Stimulated activated naive B cell treated with anti-CD40 and anti-IgM and Interleukin-4, amounts not matched to agents 10 μg/mL and 1 μg/mL and 100 μg/mL, for 72 hours (primary cell): ENCODE data around the gene IVD.

Experiments used
- ATAC-seq, 2 donors: fragments of 150-1000 bp; cut with Tn5 transposase; replicated peaks; 2 replicates each; pipeline ENCODE4 v1.10.0; 2021; ENCODE audit warnings: moderate library complexity in 1 of 2
- DNase-seq: peaks from one replicate; pipeline ENCODE4 v3.0.0; 2021
- H3K27ac Mint-ChIP-seq: one replicate; pipeline ENCODE4 v1.8.0; 2022; ENCODE audit warnings: mild to moderate bottlenecking, mixed read lengths
- H3K27me3 Mint-ChIP-seq, 2 donors: one replicate each; pipeline ENCODE4 v1.8.0; 2022; ENCODE audit warnings: mixed read lengths in 2 of 2
- H3K36me3 Mint-ChIP-seq, 2 donors: one replicate each; pipeline ENCODE4 v1.8.0; 2022; ENCODE audit warnings: mixed read lengths in 2 of 2, mild to moderate bottlenecking in 1 of 2
- H3K4me1 Mint-ChIP-seq, 2 donors: one replicate each; pipeline ENCODE4 v1.8.0; 2022; ENCODE audit warnings: mixed read lengths in 2 of 2, mild to moderate bottlenecking in 1 of 2
- H3K4me3 Mint-ChIP-seq, 2 donors: one replicate each; pipeline ENCODE4 v1.8.0; 2022; ENCODE audit warnings: mild to moderate bottlenecking in 2 of 2, mixed read lengths in 2 of 2, moderate library complexity in 1 of 2
- H3K9me3 Mint-ChIP-seq, 2 donors: one replicate each; pipeline ENCODE4 v1.8.0; 2022; ENCODE audit warnings: mixed read lengths in 2 of 2, mild to moderate bottlenecking in 1 of 2

IVD gene

DNA sequence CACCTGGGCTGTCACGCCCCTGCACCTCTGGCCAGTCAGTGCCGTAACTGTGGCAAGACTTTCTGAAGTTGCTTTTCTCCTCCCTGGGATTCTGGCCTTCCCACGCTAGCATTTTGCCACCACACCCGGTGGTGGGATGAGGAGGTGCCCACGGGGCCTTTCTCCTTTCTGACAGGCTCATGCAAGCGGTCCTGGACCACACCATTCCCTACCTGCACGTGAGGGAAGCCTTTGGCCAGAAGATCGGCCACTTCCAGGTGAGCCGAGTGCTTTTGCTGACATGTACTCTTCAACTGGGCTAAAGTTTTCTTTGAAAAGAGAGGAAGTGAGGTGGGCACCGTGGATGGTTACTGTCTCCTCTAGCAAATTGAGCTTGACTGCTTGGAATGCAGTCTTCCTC lies 9.6 kb downstream of the IVD start:
- no peak overlapping the region for H3K27ac Mint-ChIP-seq
- H3K4me3 Mint-ChIP-seq, result no peak overlapping the region
- no peaks in the 10 kb centered on the region for H3K27me3 Mint-ChIP-seq
- H3K36me3 Mint-ChIP-seq, result peaks cover 37 to 61% of the 10 kb centered on the region in 2 donors
- no peak for ATAC-seq
- H3K4me1 Mint-ChIP-seq, result peaks cover 3 to 5% of the 10 kb centered on the region in 2 donors
- no peak for DNase-seq
- no peaks in the 10 kb centered on the region for H3K9me3 Mint-ChIP-seq

GRCh38 chr15:40416056-40416455 lies 10.5 kb downstream of the IVD start:
- H3K27ac Mint-ChIP-seq, result no peak overlapping the region
- ATAC-seq (no peak), DNase-seq (no peak)
- peaks cover 30 to 53% of the 10 kb centered on the region in 2 donors for H3K36me3 Mint-ChIP-seq
- H3K4me1 Mint-ChIP-seq, result peaks cover 0 to under 1% of the 10 kb centered on the region in 2 donors
- no peak overlapping the region for H3K4me3 Mint-ChIP-seq
- H3K9me3 Mint-ChIP-seq, result no peaks in the 10 kb centered on the region
- no peaks in the 10 kb centered on the region for H3K27me3 Mint-ChIP-seq

DNA sequence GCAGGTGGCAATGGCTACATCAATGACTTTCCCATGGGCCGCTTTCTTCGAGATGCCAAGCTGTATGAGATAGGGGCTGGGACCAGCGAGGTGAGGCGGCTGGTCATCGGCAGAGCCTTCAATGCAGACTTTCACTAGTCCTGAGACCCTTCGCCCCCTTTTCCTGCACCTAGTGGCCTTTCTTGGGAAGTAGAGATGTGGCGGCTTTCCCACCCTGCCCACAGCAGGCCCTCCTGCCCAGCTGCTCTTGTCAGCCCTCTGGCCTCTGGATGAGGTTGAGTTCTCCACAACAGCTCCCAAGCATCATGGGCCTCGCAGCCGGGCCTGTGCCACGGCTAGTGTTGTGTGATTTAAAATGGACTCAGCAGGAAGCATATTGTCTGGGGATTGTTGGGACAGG lies 12.5 kb downstream of the IVD start:
- H3K4me3 Mint-ChIP-seq, result no peak overlapping the region
- H3K9me3 Mint-ChIP-seq, result no peaks in the 10 kb centered on the region
- DNase-seq, result no peak
- ATAC-seq, result no peak
- H3K36me3 Mint-ChIP-seq, result peaks cover 16 to 35% of the 10 kb centered on the region in 2 donors
- no peaks in the 10 kb centered on the region for H3K4me1 Mint-ChIP-seq
- no peaks in the 10 kb centered on the region for H3K27me3 Mint-ChIP-seq
- H3K27ac Mint-ChIP-seq, result no peak overlapping the region

GRCh38 chr15:40420071-40420713 lies 14.6 kb downstream of the IVD start:
- H3K27ac Mint-ChIP-seq, result no peak overlapping the region

DNA sequence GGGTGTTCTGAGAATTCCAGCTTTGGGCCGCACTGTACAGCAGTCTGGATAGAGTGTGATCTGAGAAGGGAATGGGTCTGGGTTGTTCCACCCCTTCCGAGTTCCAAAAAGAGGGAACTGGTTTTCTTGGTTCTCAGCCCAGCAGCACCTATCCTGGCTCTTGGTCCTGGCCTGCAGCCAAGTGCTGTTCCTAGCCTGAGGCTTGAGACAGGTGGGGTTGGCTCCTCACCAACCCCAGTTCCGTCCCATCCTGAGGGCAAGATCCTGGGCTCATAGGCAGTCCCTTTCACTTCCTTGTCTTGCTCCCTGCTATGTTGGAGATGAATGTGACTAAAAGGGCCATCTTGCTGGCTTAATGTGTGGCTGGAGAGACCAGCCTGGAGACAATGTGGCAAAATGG lies 15.2 kb downstream of the IVD start:
- Mint-ChIP-seq H3K4me1 (no peaks in the 10 kb centered on the region), H3K27ac (peak overlapping the region; percentile 65), H3K27me3 (no peaks in the 10 kb centered on the region), H3K36me3 (peaks cover 1 to 12% of the 10 kb centered on the region in 2 donors), H3K9me3 (no peaks in the 10 kb centered on the region), H3K4me3 (no peak overlapping the region)
- DNase-seq, result no peak
- ATAC-seq, result no peak

More at GRCh38 chr15:40420071-40420713, 14.6 kb downstream of the IVD start:
- no peaks in the 10 kb centered on the region for H3K27me3 Mint-ChIP-seq
- peaks cover 5 to 18% of the 10 kb centered on the region in 2 donors for H3K36me3 Mint-ChIP-seq
- no peaks in the 10 kb centered on the region for H3K4me1 Mint-ChIP-seq
- ATAC-seq, result no peak
- no peak for DNase-seq
- no peaks in the 10 kb centered on the region for H3K9me3 Mint-ChIP-seq
- H3K4me3 Mint-ChIP-seq, result no peak overlapping the region

- Mint-ChIP-seq H3K27me3 (no peaks in the 10 kb centered on the region), H3K4me3 (no peak overlapping the region), H3K36me3 (peaks cover 0 to 10% of the 10 kb centered on the region in 2 donors), H3K9me3 (no peaks in the 10 kb centered on the region), H3K27ac (peak overlapping the region; percentile 3), H3K4me1 (no peaks in the 10 kb centered on the region)
- peak; percentile 97 to 99 for ATAC-seq
- DNase-seq, result peak; percentile 66
Observed at GRCh38 chr15:40421246-40422157, 15.9 kb downstream of the IVD start.

DNA sequence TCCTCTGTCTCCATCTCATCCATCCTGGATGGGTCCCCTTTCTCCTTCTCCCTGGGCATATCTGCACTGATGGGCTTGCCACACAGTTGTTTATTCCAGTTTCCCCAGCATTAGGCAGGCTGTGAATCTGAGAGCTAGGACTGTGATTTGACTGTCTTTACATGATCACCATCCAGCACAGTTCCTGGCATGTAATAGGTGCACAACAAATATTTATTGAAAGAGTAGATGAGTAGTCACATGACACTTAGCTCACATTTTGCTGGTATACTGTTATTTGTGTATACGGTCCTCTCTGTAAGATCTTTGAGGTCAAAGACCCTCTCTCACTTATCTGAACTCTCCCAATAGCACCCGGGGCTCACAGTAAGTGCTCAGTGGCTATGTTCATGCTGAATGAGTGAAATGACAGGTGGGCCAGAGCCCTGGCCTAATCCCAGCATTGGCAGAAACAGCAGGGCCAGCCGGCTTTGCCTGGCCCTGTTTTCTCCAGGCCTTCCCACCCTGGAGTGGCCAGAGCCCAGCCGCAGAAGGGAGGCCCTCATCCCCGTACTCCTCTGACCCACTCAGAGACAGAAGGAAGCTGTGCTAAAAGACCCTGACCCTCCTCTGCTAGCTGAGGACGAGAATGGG lies 19.0 kb downstream of the IVD start:
- DNase-seq (no peak), ATAC-seq (no peak)
- no peak overlapping the region for H3K4me3 Mint-ChIP-seq
- H3K27ac Mint-ChIP-seq, result no peak overlapping the region
- no peaks in the 10 kb centered on the region for H3K27me3 Mint-ChIP-seq
- H3K36me3 Mint-ChIP-seq, result peaks cover 0 to 5% of the 10 kb centered on the region in 2 donors
- H3K9me3 Mint-ChIP-seq, result no peaks in the 10 kb centered on the region
- H3K4me1 Mint-ChIP-seq, result no peaks in the 10 kb centered on the region

DNA sequence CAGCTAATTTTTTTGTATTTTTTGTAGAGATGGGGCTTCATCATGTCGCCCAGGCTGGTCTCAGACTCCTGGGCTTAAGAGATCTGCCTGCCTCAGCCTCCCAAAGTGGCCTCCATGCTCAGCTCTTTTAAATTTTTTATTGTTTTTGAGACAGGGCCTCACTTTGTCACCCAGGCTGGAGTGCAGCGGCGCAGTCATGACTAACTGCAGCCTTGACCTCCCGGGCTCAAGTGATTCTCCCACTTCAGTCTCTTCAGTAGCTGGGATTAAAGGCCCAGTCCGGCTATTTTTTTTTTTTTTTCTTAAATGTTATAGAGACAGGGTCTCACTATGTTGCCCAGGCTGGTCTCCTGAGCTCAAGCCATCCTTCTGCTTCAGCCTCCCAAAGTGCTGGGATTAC lies 20.1 kb downstream of the IVD start:
- Mint-ChIP-seq H3K4me1 (no peaks in the 10 kb centered on the region), H3K36me3 (peaks cover 0 to 5% of the 10 kb centered on the region in 2 donors), H3K9me3 (no peaks in the 10 kb centered on the region), H3K27ac (no peak overlapping the region), H3K27me3 (no peaks in the 10 kb centered on the region), H3K4me3 (no peak overlapping the region)
- ATAC-seq, result no peak
- DNase-seq, result no peak

GRCh38 chr15:40427188-40427587 lies 21.6 kb downstream of the IVD start:
- ATAC-seq (no peak), DNase-seq (no peak)
- H3K9me3 Mint-ChIP-seq, result no peaks in the 10 kb centered on the region
- no peaks in the 10 kb centered on the region for H3K27me3 Mint-ChIP-seq
- no peaks in the 10 kb centered on the region for H3K4me1 Mint-ChIP-seq
- peaks cover 0 to 5% of the 10 kb centered on the region in 2 donors for H3K36me3 Mint-ChIP-seq
- no peak overlapping the region for H3K4me3 Mint-ChIP-seq
- H3K27ac Mint-ChIP-seq, result no peak overlapping the region

GRCh38 chr15:40428185-40428584 lies 22.6 kb downstream of the IVD start:
- H3K4me3 Mint-ChIP-seq, result no peak overlapping the region
- no peak overlapping the region for H3K27ac Mint-ChIP-seq
- ATAC-seq (no peak), DNase-seq (no peak)
- H3K4me1 Mint-ChIP-seq, result no peaks in the 10 kb centered on the region
- H3K9me3 Mint-ChIP-seq, result no peaks in the 10 kb centered on the region
- peaks cover 0 to 5% of the 10 kb centered on the region in 2 donors for H3K36me3 Mint-ChIP-seq
- H3K27me3 Mint-ChIP-seq, result no peaks in the 10 kb centered on the region

GRCh38 chr15:40429068-40429710 lies 23.6 kb downstream of the IVD start:
- no peak for DNase-seq
- H3K4me3 Mint-ChIP-seq, result no peak overlapping the region
- peaks cover 0 to 5% of the 10 kb centered on the region in 2 donors for H3K36me3 Mint-ChIP-seq
- H3K9me3 Mint-ChIP-seq, result no peaks in the 10 kb centered on the region
- no peak overlapping the region for H3K27ac Mint-ChIP-seq
- no peaks in the 10 kb centered on the region for H3K4me1 Mint-ChIP-seq
- ATAC-seq, result no peak
- H3K27me3 Mint-ChIP-seq, result no peaks in the 10 kb centered on the region

DNA sequence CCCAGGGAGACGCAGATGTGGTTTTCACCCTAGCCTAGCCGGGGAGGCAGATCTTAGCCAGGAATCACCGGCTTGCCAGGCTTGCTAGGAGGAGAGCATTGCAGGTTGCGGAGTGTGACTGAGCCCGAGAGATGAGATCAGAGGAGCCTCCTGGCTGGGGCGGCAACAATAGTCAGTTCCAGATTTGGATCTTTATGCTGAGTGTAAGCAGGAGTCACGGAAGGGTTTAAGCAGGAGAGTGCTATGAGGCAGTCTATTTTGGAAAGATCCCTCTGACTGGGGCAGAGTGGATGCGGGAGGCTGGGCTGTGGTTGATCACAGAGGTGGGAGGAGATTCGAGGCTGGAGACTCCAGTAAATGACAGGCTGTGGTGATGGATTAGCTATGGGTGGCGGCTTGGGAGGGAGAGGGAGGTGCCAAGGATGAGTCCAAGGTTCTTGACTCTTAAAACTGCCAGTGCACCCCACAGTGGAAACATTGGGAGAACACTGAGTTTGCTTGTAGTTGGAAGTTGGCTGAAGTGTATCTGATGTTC lies 24.7 kb downstream of the IVD start:
- H3K27ac Mint-ChIP-seq, result no peak overlapping the region

DNA sequence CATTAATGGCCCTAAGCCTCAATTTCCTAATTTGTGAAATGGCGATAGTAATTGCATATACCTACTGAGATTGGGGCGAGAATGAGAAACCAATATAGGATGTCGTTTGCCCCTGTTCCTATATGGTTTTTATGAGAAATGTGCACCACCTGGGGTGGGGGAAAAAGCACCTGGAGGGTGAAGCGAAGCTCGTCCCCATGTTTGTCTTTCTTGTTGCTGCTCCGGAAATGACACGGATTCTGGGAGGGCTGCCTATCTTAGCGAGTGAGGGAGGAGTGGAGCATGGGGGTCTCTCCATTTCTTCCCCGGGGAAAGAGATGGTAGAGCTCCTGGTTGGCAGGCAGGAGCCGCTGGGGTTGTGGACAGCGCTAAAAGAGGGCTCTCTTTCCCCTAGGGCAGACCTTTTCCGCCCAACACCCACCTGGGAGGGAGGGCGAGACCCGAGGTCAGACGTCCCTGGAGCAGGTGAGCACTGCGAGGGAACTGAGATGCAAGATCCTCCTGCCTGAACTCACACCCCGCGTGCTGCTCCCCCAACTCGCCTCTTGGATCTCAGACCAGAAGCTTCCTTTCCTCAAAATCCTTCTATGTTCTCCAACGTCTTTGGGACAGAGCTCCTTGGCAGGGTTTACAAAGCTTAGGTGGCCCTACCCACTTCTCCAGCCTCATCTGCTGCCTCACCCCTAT lies 29.6 kb downstream of the IVD start:
- ATAC-seq (no peak), DNase-seq (no peak)
- peaks cover 32 to 44% of the 10 kb centered on the region in 2 donors for H3K4me1 Mint-ChIP-seq
- H3K36me3 Mint-ChIP-seq, result no peaks in the 10 kb centered on the region
- no peak overlapping the region for H3K4me3 Mint-ChIP-seq
- no peak overlapping the region for H3K27ac Mint-ChIP-seq
- H3K9me3 Mint-ChIP-seq, result no peaks in the 10 kb centered on the region
- peaks cover 45 to 46% of the 10 kb centered on the region in 2 donors for H3K27me3 Mint-ChIP-seq

More for the DNA sequence above, 24.7 kb downstream of the IVD start:
- no peaks in the 10 kb centered on the region for H3K9me3 Mint-ChIP-seq
- no peak for DNase-seq
- no peaks in the 10 kb centered on the region for H3K4me1 Mint-ChIP-seq
- ATAC-seq, result no peak
- peaks cover 0 to 3% of the 10 kb centered on the region in 2 donors for H3K27me3 Mint-ChIP-seq
- no peak overlapping the region for H3K4me3 Mint-ChIP-seq
- H3K36me3 Mint-ChIP-seq, result peaks cover 0 to 5% of the 10 kb centered on the region in 2 donors
